Ammon's horn (tissue), 1 donor: Measurements from ENCODE around the gene FHIT.
A peak's percentile ranks its signal among the peaks of the same experiment; 100 is the strongest.
"Not testable (repeated sequence)": the region's sequence is repeated elsewhere in the genome, so short reads cannot be mapped to it uniquely, and the experiment has no call there.

ENCODE experiments used
- DNase-seq: peaks from one replicate; pipeline ENCODE4 v3.0.0-alpha.2; 2016; ENCODE audit warnings: low spot score

Gene FHIT

GRCh38 chr3:61057464-61057863 is 193.8 kb downstream of the FHIT start:
- DNase-seq, result no peak

DNA sequence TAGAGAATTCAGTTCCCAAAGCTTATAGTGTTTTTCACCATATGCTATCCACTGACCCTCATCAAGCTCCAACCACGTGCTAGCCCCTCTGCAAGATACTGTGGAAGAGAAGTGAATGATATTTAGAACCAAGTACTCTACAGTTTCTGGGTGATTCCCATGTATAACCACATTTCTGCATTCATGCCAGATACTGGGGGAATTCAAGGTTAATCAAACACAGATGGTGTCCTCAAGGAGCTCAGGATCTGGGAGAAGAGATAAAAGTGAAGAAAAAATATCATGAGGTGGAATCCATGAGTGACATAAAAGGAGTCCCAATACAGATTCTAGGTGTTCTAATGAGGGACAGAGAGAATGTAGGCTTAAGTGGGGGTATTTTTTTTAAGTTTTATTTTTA is 195.8 kb downstream of the FHIT start:
- DNase-seq, result no peak

DNA sequence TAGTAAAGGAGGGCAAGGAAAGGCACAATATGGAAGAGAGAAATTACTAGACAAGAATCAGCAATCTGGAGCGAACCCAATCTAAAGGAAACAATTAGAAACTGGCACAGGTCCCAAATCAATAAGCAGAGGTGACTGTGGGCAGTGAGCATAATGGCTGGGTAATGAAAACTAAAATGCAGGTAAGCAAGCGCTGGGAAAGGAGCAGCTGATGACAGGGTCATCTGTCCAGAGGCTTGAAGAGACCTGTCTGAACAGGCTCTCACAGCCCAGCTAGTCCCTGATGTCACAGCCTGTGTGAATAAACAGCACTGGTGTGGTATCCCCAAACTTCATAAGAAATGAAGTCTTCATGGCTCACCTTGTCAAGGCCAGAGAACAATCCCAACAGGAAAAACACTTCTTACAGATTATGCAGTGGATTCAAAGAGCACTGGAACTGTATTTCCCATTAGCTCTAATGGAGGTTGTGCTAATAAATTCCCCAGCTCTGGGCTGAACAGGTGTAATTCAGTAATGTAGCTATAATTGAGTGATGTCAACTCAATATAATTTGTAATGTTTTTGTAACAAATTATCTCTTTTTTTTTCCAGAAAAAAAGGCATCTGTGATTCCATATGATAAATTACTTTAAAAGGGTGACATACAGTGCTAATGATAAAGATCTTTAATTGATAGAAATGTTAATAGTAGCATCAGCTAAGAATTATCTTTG is 197.3 kb downstream of the FHIT start:
- DNase-seq, result no peak

DNA sequence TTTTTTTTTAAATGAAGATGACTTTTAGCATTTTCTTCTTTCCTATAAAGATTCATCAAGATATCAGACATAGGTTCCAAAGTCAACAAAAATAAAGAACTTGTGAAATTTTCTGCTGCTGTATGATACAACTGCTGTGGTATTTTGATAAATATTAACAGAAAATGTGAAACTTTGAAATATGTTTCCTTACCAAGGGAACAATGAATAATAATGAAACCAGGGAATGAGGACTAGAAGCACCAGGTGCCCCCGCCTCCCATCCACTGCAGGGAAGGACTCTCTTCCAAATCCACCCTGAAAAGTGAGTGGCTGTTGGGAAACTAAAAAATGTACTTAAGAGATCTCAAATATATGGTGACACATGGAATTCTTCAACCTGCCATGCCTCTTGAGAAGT is 198.4 kb downstream of the FHIT start:
- DNase-seq, result no peak

- DNase-seq, result no peak
Measured at GRCh38 chr3:61051666-61052065, 199.6 kb downstream of the FHIT start.

- DNase-seq, result not testable (repeated sequence)
Measured at GRCh38 chr3:61045169-61045568, 206.1 kb downstream of the FHIT start.

- DNase-seq, result no peak
Measured at GRCh38 chr3:61043156-61043555, 208.1 kb downstream of the FHIT start.

GRCh38 chr3:61040618-61041017 is 210.6 kb downstream of the FHIT start:
- no peak for DNase-seq

DNA sequence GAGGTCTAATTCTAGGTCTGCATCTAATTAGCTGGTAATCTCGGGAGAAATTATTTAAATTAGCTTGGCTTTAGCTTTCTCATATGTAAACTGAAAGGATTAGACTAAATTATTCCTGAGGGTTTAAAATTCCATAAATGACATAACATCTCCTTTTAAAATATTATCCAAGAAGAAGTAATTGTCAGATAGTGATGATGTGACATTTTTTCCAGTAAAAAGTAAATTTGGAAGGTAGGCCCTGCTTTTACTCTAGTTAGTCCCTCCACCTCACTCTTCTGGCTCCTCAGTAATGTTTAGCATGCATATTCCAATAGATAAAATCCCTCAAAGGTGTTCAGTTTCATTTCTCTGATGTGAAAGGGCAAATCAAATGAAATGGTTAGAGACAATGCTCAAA is 215.7 kb downstream of the FHIT start:
- DNase-seq, result no peak

- no peak for DNase-seq
Measured at GRCh38 chr3:61032991-61033390, 218.3 kb downstream of the FHIT start.

- no peak for DNase-seq
Measured at GRCh38 chr3:61031503-61031902, 219.7 kb downstream of the FHIT start.

GRCh38 chr3:61030469-61031035 is 220.7 kb downstream of the FHIT start:
- DNase-seq, result no peak

- no peak for DNase-seq
Measured at GRCh38 chr3:61029194-61029593, 222.1 kb downstream of the FHIT start.

- no peak for DNase-seq
Measured at GRCh38 chr3:61018807-61019206, 232.4 kb downstream of the FHIT start.

DNA sequence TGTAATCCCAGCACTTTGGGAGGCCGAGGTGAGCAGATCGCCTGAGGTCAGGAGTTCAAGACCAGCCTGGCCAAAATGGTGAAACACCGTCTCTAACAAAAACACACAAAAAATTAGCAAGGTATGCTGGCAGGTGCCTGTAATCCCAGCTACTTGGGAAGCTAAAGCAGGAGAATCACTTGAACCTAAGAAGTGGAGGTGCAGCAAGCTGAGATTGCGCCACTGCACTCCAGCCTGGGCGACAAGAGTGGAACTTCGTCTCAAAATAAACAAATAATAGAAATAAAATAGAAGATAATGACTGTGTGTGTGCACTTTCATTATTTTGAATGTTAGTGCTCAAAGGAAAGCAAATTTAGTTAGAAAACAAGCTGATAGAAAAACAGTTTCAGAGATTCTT is 234.2 kb downstream of the FHIT start:
- not testable (repeated sequence) for DNase-seq

GRCh38 chr3:61015859-61016258 is 235.4 kb downstream of the FHIT start:
- no peak for DNase-seq

GRCh38 chr3:61015408-61015807 is 235.8 kb downstream of the FHIT start:
- no peak for DNase-seq

DNA sequence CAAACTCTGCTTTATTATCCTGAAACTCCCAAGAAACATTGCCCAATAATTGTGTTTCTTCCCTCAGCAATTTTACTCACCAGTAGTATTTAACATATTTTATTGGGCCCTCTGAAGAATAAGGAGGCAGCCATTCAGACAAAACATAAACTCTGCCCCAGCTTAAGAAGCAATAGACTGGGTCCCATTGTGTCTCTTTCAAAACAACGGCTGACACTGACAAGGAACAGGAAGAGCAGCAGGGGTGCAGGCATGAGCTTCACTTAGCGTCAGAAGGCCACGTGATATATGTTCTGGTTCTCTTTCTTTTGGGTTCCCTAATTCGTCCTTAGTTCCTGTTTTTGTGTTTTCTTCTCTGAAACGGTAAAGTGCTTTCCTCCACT is 242.3 kb downstream of the FHIT start:
- peak; percentile 73 for DNase-seq

GRCh38 chr3:61008153-61008997 is 242.9 kb downstream of the FHIT start:
- DNase-seq, result no peak

- DNase-seq, result no peak
Measured at GRCh38 chr3:61005591-61005990, 245.7 kb downstream of the FHIT start.

DNA sequence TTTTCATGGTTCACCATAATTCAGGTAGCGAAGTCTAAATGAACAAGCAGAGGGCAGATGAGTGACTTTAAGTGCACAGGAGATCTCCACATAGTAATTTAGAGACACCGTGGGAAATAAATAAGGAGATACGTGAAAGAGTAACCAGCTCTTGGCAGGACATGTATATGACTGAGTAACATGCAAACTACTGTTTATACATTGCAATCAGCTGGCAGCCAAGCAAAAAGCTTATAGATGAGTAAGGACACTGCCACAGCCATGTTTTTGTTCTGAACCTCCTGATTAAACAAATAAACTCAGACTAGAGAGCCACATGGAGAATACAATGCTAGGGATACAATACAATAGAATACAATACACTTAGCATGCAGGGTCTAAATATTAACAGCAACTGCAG is 252.4 kb downstream of the FHIT start:
- no peak for DNase-seq

DNA sequence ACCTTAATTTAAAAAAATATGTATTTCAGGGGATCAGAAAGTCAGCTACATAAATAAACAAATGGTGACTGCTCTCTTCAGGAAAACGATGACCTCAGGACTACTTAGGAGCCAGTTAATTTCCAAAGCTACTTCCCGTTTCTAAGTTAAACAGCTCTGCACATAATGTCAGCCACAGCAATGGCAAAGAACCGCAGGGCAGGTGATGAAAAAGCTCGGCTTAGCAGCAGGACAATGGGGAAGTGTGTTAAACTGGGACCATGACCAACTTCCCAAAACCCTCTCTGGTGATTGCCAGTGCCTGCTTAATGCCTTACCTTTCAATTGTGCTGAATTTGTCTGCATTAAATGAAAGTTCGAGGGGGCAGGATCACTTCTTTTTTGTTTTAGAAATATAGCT is 258.9 kb downstream of the FHIT start:
- DNase-seq, result peak; percentile 37

- DNase-seq, result no peak
Measured at GRCh38 chr3:60990442-60990730, 260.9 kb downstream of the FHIT start.
